ENCODE data around the gene ZFYVE21.

Gene ZFYVE21

DNA sequence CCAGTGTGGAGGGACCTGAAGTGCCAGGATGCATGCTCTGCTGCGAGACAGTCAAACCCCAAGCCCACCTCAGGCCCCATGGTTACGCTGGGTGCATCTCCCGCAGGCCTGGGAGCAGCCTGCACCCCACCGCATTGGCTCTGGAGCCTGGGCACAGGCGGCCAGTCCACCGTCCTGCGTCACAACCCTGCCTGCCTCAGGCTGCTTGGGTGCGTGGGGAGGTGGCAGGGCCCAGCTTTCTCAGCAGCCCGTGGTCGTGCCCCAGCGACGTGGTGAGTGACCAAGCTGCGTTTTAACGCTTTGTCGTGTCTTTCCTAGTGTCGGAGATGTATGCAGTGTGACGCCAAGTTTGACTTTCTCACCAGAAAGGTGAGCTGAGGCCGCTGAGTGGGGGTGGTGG is 10.9 kb downstream of the ZFYVE21 start:
- FAIRE-seq: no peak

DNA sequence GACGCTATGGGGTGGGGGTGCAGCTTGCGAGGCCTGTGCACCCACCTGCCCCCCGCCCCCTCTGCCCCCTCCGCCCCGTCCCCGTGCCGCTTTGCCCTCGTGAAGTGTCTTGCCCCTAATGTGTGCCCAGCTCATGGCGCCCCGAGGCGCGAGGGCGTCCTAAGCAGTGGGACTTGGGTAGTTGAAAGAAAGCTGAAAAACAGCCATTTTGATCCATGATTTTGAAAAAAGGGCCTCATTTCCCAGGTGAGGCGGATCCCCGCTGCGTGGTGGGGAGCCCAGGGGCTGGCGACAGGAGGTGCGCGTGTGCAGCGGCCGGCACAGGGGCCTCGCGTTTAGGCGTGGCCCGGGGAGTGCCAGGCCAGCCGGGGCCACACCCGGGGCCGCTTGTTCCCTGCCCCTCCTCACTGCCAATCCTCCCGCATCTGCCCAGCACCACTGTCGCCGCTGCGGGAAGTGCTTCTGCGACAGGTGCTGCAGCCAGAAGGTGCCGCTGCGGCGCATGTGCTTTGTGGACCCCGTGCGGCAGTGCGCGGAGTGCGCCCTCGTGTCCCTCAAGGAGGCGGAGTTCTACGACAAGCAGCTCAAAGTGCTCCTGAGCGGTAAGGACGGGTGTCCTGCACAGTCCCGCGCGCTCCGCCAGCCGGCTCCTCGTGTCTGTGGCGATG is 11.8 kb downstream of the ZFYVE21 start:
- FAIRE-seq: no peak

DNA sequence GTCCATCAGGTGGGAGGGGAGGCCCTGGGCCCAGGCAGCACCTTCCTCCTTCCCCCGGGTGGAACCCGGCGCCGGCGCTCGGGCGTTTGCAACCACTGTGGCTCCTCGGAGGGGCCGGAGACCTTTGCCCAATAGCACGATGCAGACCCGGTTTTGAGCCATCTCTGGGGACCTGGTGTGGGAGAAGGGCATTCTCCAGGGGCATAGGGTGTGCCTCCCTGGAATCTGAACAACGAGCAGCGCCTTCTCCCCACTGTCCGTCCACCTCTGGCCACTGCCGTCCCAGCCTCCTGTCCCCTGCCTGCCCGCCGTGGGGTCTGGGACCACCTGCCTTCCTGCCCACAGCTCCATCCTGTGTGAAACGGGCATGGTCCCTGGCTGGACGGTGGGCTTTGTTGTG is 12.5 kb downstream of the ZFYVE21 start:
- FAIRE-seq: no peak

DNA sequence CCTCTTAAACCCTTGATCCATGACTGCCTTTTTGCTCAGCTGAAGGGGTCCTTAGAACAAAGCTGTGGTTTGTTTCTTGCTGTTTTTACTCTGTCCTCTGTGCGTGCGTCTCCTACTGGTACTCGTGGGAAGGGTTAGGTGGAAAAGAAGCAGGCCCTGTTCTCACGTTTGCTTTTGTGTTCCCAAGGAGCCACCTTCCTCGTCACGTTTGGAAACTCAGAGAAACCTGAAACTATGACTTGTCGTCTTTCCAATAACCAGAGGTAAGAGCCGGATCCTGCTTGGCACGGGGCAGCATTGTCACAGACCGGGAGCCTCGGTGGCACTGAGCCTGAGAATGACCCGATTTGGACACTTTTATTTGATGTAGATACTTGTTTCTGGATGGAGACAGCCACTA is 13.1 kb downstream of the ZFYVE21 start:
- no peak for FAIRE-seq

DNA sequence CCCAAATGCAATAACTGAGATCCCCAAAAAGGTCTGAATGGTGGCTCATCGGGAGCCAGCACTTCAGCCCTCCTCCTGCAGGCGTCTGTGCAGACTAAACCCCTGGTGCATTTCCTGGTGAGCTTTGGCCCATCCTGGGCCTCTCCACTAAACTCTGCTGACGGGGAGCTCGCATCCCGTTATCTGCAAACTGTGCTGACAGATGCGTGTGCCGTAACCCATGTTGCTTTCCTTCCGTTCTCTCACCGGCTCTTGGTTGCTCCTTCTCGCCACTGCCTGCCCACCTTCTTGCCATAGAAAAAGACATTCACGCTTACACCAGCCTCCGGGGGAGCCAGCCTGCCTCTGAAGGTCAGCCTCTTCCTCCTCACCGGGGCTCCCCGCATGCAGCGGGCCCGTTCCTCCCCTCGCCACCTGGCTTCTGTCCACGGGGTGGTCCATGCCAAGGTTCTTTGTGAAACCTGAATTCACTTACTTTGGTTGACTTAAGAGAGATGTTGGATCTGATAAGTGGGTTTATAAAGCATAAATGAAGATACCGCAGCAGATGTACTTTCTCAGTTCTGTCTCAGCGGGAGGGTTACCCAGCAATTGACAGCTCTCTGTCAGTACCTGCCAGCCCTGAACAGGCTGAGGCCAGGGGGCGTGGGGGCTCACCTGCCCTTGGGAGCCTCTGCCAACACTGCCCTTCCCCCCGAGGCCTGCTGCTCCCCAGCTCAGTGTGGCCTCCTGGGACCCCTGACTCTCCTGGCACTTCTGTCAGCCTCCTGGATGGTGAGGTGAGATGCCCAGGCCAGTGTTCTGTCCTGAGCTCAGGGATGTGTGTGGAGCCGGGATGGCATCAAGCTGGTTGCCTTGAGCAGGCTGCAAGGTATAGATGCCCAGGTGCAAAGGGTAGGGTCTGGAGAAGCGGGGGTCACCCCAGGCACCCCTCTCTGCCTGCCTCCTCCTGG is 14.2 kb downstream of the ZFYVE21 start:
- no peak for FAIRE-seq

DNA sequence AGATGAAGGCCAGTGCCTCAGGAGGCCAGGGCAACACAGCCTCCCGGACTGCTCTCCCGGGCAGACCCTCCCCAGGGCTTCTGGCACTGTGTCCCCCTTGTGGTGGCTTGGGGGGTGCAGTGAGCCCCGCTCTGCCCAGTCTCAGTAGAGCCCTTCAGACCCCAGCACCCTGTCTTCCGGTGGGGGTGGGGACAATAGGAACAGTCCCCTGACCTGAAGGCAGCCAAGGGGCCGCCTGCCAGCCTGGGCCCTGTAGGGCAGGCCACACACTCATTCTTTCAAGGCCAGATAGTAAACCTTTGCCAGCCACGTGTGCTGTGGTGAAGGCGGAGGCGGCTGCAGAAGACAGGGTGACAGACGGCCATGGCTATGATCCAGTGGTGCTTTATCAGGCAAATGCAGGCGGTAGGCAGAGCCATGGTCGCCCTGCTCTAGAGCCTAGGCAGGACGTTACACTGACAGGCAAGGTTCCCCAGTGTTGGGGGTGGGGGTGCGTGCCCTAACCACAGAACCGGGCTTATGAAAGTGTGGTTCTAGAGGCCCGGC is 15.0 kb downstream of the ZFYVE21 start:
- no peak for FAIRE-seq

DNA sequence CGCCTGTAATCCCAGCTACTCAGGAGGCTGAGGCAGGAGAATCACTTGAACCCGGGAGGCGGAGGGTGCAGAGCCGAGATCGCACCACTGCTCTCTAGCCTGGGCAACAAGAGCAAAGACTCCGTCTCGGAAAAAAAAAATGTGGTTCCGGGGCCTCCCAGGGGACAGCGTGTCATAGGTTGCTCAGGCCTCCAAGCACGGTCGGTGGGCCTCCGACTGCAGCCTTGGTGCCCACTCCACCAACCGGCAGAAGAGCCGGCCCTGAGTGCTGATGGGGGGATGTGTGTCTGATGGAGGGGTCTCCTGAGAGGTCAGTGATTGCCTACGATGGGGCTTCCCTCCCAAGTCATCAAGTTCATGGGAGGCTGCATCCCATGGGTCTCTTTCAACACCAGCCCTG is 15.9 kb downstream of the ZFYVE21 start:
- no peak for FAIRE-seq

DNA sequence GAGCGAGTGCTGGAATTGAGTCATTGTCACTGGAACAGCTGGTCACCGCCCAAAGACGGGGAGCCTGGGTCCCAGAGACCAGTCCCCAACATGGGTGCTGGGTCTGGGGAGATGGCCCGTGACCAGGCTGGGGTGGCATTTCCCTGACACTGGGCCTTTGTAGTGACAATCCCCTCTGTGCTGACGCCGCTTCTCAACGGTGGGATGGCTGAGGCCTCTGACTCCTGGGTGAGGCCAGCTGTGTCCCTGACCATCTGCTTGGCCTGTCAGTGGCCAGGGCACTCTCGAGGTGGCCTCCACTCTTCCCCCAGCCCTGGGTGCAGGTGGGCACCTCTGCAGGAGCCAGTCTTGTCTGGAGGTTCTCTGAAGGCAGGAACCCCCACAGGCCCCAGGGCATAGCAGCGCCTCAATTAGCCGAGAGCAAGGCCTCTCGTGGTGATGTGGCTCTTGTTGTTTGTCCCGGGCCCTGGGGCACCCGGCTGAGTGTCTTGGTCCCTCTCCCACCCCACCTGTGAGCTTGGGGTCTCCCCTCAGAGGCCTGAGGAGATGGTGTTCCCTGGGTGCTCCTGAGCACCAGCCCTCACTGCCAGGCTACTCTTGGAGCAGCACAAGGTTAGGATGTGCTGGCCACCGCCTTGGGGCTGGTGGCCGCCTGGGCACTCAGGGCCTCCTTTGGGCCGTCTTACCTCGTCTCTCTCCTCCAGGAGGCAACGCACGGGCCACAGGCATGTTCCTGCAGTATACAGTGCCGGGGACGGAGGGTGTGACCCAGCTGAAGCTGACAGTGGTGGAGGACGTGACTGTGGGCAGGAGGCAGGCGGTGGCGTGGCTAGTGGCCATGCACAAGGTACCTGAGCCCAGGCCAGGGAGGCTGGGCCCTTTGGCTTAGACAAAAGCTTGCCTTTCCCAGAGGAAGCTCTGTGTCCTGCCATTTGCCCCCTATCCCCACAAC is 16.6 kb downstream of the ZFYVE21 start:
- no peak for FAIRE-seq

DNA sequence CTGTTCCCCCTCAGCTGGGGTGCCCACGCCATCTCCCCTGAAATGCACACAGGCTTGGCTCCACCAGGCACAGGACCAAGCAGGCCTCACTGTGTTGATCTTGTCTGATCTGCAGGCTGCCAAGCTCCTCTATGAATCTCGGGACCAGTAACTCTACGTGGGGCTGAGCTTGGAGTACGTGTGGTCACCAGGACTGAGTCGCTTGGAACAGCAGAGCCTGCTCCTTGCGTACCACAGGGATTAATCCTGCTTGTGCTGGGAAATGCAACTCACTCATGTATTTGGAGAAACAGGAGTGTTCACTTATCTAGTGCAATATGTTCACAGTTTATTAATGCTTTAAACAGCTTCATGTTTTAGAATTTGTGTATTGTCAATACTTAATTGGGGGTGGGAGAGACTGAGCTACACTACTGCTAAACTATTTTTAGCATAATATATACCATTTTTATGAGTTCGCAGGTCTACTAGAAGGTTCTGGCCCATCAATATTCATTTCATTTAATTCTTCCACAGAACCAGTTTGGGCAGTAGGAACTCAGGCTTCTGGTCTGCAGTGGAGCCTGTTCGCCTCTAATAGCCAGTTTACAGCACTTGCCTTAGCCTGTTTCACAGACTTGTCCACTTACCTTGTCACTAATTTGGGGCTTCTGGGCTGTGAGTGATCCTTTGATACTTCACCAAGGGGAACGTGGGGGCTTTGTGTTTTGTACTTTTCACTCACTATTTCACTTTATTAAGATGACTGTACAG is 17.4 kb downstream of the ZFYVE21 start:
- no peak for FAIRE-seq

DNA sequence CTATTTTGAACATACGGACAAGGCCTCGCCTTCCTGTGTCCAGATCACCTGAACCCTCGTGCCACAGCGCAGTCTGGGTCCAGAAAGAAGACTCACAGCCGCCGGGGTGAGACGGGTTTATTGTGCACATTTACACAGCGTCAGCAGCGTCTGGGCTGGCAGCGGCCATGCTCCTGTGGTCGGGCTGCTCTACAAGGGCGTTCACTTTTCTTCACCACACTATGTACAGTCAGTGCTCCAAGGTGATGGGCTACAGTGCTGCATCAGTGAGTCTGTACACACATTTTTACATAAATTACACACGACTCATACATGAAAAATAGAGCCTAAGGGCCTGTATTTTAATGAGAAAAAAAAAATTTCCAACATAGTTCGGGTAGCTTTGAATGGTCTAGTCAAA is 18.0 kb downstream of the ZFYVE21 start:
- FAIRE-seq: no peak

DNA sequence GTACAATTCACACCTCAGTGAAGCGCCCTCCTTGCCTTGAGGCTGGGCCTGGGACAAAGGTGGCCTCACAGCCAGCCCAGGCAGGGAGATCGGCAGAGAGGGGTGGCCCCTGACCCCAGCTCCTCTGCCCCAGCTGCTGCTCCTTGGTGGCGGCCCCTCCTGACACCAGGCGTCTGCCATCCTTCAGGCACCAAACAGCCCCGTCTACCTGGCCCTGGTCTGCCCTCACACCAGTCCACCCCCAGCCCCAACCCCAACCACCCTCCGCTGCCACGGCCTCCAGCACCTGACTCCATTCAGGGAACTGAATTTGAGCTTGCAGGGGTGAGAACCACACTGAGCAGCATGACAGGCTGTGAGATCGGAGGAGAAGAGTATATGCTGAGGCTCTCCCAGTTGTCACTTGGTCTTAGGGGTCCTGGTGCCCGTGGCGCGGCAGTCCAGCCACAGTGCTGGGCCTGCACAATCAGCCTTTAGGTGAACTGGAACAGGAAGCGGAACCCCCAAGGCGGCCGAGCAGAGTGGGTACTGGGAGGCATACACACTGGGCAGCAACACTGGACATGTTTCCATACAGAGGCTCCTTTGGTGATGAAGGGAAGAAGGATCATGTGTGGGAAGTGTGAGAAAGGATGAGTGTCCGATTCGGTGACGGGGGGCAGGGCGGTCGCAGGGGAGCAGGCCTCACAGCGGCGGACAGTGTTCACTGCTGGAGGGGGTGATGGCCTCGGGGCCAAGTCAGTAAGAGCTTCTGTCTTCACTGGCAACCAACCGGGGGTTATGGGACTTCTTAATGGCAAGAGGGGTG is 18.7 kb downstream of the ZFYVE21 start:
- no peak for FAIRE-seq

DNA sequence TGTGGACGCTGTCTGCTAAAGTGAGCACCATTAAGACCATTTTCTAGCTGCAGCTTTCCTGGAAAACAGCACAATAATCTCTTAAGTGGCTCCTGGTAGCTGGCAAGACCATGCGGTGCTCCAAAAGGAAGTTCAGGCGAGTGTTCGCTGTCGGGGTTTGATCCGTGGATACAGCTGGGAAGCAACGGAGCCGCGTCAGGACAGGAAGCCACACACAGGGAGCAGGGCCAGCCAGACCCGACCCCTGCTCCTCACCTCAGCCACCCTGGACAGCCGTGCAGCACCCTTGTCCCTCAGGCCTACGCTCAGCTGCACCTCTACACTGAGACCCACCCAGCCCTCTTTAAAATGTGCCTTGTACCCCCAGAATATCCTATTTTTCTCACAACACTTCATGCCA is 19.4 kb downstream of the ZFYVE21 start:
- FAIRE-seq: no peak

DNA sequence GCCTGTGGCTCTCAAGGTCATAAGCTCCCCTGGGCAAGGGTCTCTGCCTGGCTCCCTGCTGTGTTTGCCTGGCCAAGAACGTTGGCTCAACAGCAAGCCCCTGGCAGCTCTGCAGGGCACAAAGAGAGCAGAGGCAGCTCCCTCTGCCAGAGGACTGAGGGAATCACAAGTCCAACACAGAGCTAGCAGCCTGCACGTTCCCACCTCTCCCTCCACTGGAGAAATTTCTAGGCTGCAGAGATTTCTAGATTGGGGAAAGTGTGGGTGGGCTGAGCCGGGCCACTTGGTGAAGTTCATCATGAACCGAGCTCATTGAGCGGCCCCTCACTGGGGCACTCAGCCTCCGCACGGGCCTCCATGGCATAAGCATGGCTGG is 19.8 kb downstream of the ZFYVE21 start:
- FAIRE-seq: no peak

DNA sequence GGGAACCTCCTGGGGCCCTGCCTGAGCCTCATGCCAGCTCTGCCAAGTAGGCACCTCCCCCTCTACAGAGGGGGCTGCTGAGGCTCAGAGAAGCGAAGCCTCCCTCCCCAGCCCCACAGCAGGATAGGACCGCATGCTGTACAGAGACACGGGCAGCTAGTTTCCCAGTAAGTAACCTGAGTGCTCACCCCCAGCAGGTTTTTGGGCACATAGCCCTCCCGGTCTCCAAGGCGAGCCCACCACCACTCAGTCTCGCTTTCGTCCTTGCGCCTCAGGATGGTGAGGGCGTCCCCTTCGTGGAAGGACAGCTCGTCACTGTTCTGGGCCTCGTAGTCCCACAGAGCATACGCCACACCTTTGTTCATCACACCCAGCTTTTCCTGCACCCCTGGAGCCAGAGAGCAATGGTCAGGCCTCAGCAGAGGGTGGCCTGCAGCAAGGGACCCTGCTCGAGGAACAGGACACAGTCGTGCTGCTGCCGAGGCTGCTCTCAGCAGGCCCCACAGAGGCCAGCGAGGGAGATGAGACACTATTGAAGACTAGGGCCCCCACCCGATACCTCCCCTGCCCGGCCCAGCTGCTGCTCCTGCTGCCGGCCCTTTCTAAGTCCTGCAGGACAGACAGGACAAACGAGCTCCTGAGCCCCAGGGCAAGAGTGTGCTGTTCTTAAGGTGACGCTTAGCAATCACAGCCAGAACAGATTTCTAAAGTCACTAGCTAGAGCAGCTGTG is 20.4 kb downstream of the ZFYVE21 start:
- no peak for FAIRE-seq

DNA sequence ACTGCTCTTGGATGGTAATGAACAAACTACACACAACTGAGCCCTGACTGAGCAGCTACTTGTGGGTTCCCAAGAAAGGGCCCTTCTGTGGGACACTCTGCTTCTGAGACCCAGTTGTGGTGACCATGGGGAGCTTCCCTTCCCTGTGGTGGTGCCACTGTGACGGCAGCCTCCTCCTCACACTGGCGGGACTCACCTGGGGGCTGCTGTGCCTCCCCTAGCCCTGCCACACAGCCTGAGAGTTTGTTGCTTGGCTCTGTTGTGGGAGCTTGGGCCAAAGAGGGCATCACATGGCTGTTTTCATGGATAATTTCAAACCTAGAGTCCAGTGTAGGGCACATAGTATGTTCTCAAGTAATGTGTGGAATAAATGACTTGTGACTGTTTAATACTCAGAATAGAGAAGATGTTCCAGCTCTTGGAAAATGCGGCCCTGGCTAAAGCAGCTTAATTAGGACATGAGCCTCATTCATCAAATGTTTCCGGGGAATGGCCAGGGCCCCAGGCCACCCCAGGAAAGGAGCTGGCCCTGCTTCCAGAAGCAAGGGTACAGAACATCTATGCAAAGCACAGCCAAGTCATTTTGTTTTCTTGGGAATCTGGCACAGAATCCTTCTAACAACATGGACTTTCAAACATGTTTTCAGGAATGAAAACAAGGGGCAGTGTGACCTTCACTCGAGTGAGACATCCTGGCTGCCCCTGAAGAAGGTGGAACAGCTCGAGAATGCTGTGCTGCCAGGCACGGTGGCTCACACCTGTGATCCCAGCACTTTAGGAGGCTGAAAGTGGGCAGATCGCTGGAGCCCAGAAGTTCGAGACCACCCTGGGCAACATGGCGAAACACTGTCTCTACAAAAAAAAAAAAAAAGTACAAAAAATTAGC is 21.2 kb downstream of the ZFYVE21 start:
- FAIRE-seq: no peak

DNA sequence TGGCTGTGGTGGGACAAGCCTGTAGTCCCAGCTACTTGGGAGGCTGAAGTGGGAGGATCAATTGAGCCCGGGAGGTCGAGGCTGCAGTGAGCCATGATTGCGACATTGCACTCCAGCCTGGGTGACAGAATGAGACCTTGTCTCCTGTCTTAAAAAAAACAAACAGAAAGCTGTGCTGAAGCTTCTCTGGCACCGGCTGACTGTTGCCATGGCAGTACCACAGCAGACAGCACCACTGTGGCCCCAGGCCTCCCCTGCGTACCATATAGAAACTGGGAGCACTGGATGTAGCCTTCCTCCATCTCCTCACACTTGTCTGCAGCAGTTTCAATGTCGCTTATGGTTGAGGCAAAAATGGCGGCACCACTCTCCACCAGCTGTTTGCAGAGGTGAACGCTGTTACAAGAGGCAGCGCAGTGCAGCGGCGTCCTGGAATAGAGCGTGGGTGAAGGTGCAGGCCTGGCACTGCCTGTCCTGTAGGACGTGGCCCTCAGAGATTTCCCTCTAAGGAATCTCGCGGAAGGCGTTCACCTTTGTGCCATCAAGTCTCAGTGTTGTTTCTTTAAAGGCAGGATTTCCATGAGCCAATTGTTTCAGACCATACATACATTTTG is 21.9 kb downstream of the ZFYVE21 start:
- FAIRE-seq: no peak

DNA sequence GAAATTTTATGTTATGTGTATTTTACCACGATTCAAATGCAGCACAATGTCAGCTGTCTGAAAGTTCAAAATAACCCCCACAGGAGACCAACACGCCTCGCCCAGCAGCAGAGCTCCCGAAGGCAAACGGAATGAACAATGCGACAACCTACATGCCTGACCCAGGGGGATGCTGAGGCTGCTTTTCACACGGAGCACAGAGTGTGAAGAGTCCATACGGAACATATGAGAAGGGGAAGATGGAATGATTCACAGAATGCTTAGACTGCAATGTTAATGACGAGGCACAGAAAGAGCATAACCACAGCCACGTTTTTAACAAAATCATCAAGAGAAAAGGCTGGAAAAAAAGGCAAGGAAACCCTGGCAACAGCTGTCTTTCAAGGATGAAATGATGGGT is 22.6 kb downstream of the ZFYVE21 start:
- FAIRE-seq: no peak

DNA sequence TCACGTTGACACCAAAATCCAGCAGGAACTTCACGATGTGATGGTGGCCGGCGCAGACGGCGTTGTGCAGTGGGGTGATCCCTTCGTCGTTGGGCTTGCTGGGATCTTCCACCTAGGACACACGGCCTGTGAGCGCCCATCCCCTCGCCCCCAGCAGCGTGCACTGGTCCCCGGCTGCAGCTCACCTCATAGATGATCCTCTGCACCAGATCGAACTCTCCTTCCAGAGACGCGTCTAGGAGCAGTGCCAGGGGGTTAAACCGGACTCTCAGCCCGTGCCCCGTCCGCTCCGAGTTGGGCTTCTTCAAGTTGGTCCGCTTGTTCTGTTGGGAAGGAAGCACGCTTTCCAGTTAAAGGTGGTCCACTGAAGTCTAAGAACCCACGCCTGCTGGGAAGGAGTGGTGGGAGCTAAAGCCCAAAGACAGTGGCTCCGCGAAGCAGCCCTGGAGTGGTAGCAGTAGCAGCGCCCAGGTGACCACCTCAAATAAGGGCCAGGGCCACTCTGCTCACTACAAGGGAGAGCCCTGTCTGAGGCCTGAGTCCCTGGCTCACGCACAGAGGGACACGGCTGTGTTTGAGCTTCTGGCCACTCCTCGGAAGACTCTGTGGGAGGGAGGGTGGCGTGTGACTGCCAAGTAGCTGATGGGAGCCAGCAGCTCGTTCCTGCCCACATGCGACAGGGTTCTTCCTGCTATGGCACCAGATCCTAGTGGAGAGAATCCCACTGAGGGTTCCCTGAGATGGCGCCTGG is 23.3 kb downstream of the ZFYVE21 start:
- no peak for FAIRE-seq

Data from TTC549 (cell line).